PC-3 (cell line): Measurements from ENCODE around the gene SCMH1. TPM values are rescaled to one million over a fixed set of nuclear protein-coding genes. Genes with fewer than 3 reads are reported as not detected.

Experiments used
- ATAC-seq: fragments of 200-7000 bp; cut with Tn5 transposase; 2 replicates; pipeline ENCODE4 v1.9.1; 2020; ENCODE audit warnings: mild to moderate bottlenecking, moderate library complexity
- BruUV-seq: library from RNA; stranded (reverse); fragments of 400-500 nt; replicated peaks from 2 replicates; lab custom pipeline; 2021; lab: Mats Ljungman, UMichigan
- CTCF ChIA-PET: fragments of 300-600 bp; sonication (Branson Sonifier 250); formaldehyde crosslinking; loops from one replicate; lab custom pipeline; 2022; ENCODE audit warnings: antibody characterized with exemption; lab: Charles Lee
- POLR2A ChIA-PET: fragments of 300-600 bp; sonication (Branson Sonifier 250); formaldehyde crosslinking; loops from one replicate; lab custom pipeline; 2022; ENCODE audit warnings: antibody characterized with exemption; ENCODE audit not compliant: unreplicated experiment; lab: Charles Lee
- DNase-seq: peaks from one replicate; pipeline ENCODE4 v3.0.0-alpha.2; 2015
- H2AFZ ChIP-seq: fragments of 300-600 bp; sonication (generic); 2 replicates; pipeline ENCODE4 v1.6.0; 2016; ENCODE audit warnings: antibody characterized with exemption, low read length
- H3F3A ChIP-seq: fragments of 300-600 bp; sonication (generic); one replicate; pipeline ENCODE4 v1.6.0; 2017; ENCODE audit warnings: antibody characterized with exemption, low read length, control low read depth, mild to moderate bottlenecking; ENCODE audit not compliant: unreplicated experiment
- H3K27ac ChIP-seq: fragments of 300-600 bp; sonication (generic); 2 replicates; pipeline ENCODE4 v1.5.1; 2016; ENCODE audit warnings: mild to moderate bottlenecking, low read length
- H3K27me3 ChIP-seq: fragments of 300-600 bp; sonication (generic); 2 replicates; pipeline ENCODE4 v1.6.1; 2016; ENCODE audit warnings: low read length, mixed read lengths
- H3K36me3 ChIP-seq: fragments of 300-600 bp; sonication (generic); 2 replicates; pipeline ENCODE4 v1.6.1; 2016; ENCODE audit warnings: low read depth, mixed run types, low read length, mixed read lengths
- H3K4me1 ChIP-seq: fragments of 300-600 bp; sonication (generic); 2 replicates; pipeline ENCODE4 v1.5.1; 2016; ENCODE audit warnings: low read length; ENCODE audit not compliant: insufficient read depth
- H3K4me2 ChIP-seq: fragments of 300-600 bp; sonication (generic); 2 replicates; pipeline ENCODE4 v1.6.0; 2016; ENCODE audit warnings: low read length
- H3K4me3 ChIP-seq: fragments of 300-600 bp; sonication (generic); 2 replicates; pipeline ENCODE4 v1.5.1; 2016; ENCODE audit warnings: mild to moderate bottlenecking, low read length, mixed read lengths
- H3K79me2 ChIP-seq: fragments of 300-600 bp; sonication (generic); 2 replicates; pipeline ENCODE4 v1.6.1; 2017; ENCODE audit warnings: low read length, mixed read lengths
- H3K9ac ChIP-seq: fragments of 300-600 bp; sonication (generic); 2 replicates; pipeline ENCODE4 v1.6.0; 2016; ENCODE audit warnings: mild to moderate bottlenecking, low read length
- H3K9me2 ChIP-seq: fragments of 300-600 bp; sonication (generic); replicated peaks from 2 replicates; pipeline ENCODE4 v1.6.1; 2016; ENCODE audit warnings: mixed run types, low read length, mixed read lengths
- H3K9me3 ChIP-seq: fragments of 300-600 bp; sonication (generic); 2 replicates; pipeline ENCODE4 v1.6.1; 2016; ENCODE audit warnings: low read length, mixed read lengths
- H4K20me1 ChIP-seq: fragments of 300-600 bp; sonication (generic); 2 replicates; pipeline ENCODE4 v1.6.1; 2016; ENCODE audit warnings: low read length, mixed read lengths
- CTCF ChIP-seq: fragments of 300-600 bp; sonication (generic); conservative IDR thresholded peaks from 2 replicates; pipeline ENCODE4 v1.5.1; 2017; ENCODE audit warnings: antibody characterized with exemption, low read depth, mild to moderate bottlenecking, low read length
- EZH2 ChIP-seq: fragments of 300-600 bp; sonication (generic); IDR thresholded peaks from one replicate; pipeline ENCODE4 v1.6.1; 2017; ENCODE audit warnings: antibody characterized with exemption, mild to moderate bottlenecking, low read length; ENCODE audit not compliant: unreplicated experiment
- EZH2phosphoT487 ChIP-seq: fragments of 300-600 bp; sonication (generic); IDR thresholded peaks from 2 replicates; pipeline ENCODE4 v1.6.1; 2018; ENCODE audit warnings: mild to moderate bottlenecking, antibody characterized with exemption, low read length, borderline replicate concordance
- intact Hi-C: fragments of 100-400 bp; cut with micrococcal nuclease; formaldehyde crosslinking; loops from 2 replicates; pipeline ENCODE4 v1.9.0; 2023
- total RNA-seq: library from RNA; depleted of rRNA; stranded (reverse); fragments of >200 nt; gene quantifications from 2 replicates; pipeline ENCODE4 v1.2.3, GENCODE V29; 2014

The SCMH1 gene
- total RNA-seq, 1 experiment from 2014 or later: 33.6 TPM

GRCh38 chr1:41284121-41284520 is 42.0 kb upstream of the SCMH1 start:
- Histone ChIP-seq H3K27ac (no peak overlapping the region), H3F3A (no peaks in the 10 kb centered on the region), H3K9me3 (no peaks in the 10 kb centered on the region), H3K9me2 (no peaks in the 10 kb centered on the region), H3K4me2 (no peak overlapping the region), H3K9ac (no peak overlapping the region), H3K4me1 (no peaks in the 10 kb centered on the region), H4K20me1 (no peaks in the 10 kb centered on the region), H3K79me2 (no peaks in the 10 kb centered on the region), H3K4me3 (no peak overlapping the region), H3K27me3 (peaks cover 15% of the 10 kb centered on the region), H2AFZ (no peak overlapping the region), H3K36me3 (no peaks in the 10 kb centered on the region)
- ChIA-PET CTCF (interaction anchor here (0.6 kb wide), 1 partner anchor 13 kb away, joined by 4 read pairs; no protein-coding TSS in a partner anchor), POLR2A (no interaction called here)
- DNase-seq (no peak), ATAC-seq (no peak)
- intact Hi-C loops: no loop called here
- TF ChIP-seq EZH2phosphoT487 (no peak), EZH2 (no peak)
- BruUV-seq: no TSS peak

GRCh38 chr1:41282679-41283317 is 40.7 kb upstream of the SCMH1 start:
- peaks cover 15% of the 10 kb centered on the region for H3K27me3 ChIP-seq
- H3K4me3 ChIP-seq: no peak overlapping the region
- no peak overlapping the region for H2AFZ ChIP-seq
- no peak overlapping the region for H3K4me2 ChIP-seq
- no TSS peak for BruUV-seq
- no peaks in the 10 kb centered on the region for H3K36me3 ChIP-seq
- CTCF ChIA-PET: interaction anchor here (0.5 to 1.0 kb wide), 3 partner anchors 78 to 136 kb away, joined by 3 to 4 read pairs (median 3); no protein-coding TSS in a partner anchor
- POLR2A ChIA-PET: no interaction called here
- no peak for TF ChIP-seq EZH2phosphoT487
- peak; percentile 89 for TF ChIP-seq CTCF
- no peaks in the 10 kb centered on the region for H3K9me3 ChIP-seq
- intact Hi-C loops: loop anchor here (1.0 kb wide), 1 partner anchor 135 kb away; no protein-coding TSS in a partner anchor
- no peaks in the 10 kb centered on the region for H3K79me2 ChIP-seq
- no peaks in the 10 kb centered on the region for H3K4me1 ChIP-seq
- no peak overlapping the region for H3K27ac ChIP-seq
- H3K9ac ChIP-seq: no peak overlapping the region
- peak; percentile 67 for ATAC-seq
- no peaks in the 10 kb centered on the region for H4K20me1 ChIP-seq
- H3K9me2 ChIP-seq: no peaks in the 10 kb centered on the region
- H3F3A ChIP-seq: no peaks in the 10 kb centered on the region
- DNase-seq: peak; percentile 48

GRCh38 chr1:41281334-41281733 is 39.2 kb upstream of the SCMH1 start:
- Histone ChIP-seq H3K4me1 (no peaks in the 10 kb centered on the region), H4K20me1 (no peaks in the 10 kb centered on the region), H3K36me3 (no peaks in the 10 kb centered on the region), H3K9me2 (no peaks in the 10 kb centered on the region), H3K4me2 (no peak overlapping the region), H3K9me3 (no peaks in the 10 kb centered on the region), H2AFZ (no peak overlapping the region), H3K27ac (no peak overlapping the region), H3K79me2 (no peaks in the 10 kb centered on the region), H3F3A (no peaks in the 10 kb centered on the region), H3K9ac (no peak overlapping the region), H3K27me3 (peaks cover 15% of the 10 kb centered on the region), H3K4me3 (no peak overlapping the region)
- no peak for TF ChIP-seq EZH2phosphoT487
- no peak for TF ChIP-seq EZH2
- TF ChIP-seq CTCF: no peak
- intact Hi-C loops: no loop called here
- ChIA-PET POLR2A (no interaction called here), CTCF (no interaction called here)
- DNase-seq (no peak), ATAC-seq (no peak)
- BruUV-seq: no TSS peak
